CD4-positive, alpha-beta T cell treated with Interleukin-10 for 1 hour (primary cell): ENCODE data around the gene SUPT5H.
A peak's percentile ranks its signal among the peaks of the same experiment; 100 is the strongest.

Experiments
- DNase-seq: peaks from one replicate; pipeline ENCODE4 v3.0.0-alpha.2; 2020

Gene SUPT5H

GRCh38 chr19:39498798-39499642 lies 53.6 kb downstream of the SUPT5H start, which contains the start of gene DLL3:
Gene DLL3, plus strand, starts transcription at chr19:39498947. Its CDS starts 28 bp downstream, at chr19:39498975.
- DNase-seq, result no peak

DNA sequence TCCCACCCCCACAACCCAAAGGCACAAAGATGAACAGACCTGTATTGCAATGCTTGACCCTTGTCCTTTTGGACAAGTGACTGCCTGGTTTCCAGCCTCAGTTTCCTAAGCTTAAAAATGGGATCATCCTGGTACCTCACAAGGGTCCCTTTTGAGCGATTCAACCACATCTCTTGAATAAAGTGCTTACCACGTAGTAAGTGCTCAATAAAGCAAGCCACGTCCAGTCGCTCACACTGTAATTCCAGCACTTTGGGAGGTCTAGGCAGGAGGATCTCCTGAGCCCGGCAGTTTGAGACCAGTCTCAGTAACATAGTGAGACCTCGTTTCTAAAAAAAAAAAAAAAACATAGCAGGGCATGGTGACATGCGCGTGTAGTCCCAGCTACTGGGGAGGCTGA lies 54.5 kb downstream of the SUPT5H start:
- no peak for DNase-seq

- DNase-seq, result no peak
Observed at GRCh38 chr19:39500543-39500942, 55.2 kb downstream of the SUPT5H start.

DNA sequence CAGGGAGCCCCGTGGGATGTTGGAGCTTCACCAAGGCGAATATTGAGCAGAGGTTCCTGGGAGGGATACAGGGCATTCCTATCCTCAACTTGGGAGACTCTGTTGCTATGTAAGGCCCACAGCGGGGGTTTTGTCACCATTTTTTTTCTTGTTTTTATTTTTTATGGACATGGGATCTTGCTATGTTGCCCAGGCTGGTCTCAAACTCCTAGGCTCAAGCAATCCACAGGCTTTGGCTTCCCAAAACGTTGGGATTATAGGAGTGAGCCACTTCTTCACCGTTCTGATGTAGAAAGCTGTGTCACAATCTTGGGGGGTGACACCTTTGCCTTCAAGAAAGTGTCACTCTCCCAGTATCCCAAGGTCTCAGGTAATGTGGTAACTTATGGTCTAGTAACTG lies 56.0 kb downstream of the SUPT5H start:
- no peak for DNase-seq

GRCh38 chr19:39502640-39503417 lies 57.4 kb downstream of the SUPT5H start:
- DNase-seq, result peak; percentile 81

DNA sequence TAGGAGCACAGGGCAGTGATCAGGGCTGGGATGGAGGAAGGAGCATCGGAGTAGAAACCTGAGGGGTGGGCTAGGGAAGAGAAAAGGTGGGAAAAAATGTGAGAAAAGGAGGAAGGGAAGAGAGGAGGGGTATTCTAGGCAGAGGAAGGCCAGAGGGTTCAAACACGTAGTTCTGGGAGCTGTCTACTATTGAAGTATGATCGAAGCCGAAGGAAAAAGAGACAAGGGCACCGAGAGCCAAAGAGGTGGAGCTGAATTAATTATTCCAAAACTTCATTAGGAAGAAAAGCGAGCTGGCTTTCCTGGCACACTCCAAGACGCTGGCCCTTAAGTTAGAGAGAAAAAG lies 61.2 kb downstream of the SUPT5H start:
- no peak for DNase-seq

DNA sequence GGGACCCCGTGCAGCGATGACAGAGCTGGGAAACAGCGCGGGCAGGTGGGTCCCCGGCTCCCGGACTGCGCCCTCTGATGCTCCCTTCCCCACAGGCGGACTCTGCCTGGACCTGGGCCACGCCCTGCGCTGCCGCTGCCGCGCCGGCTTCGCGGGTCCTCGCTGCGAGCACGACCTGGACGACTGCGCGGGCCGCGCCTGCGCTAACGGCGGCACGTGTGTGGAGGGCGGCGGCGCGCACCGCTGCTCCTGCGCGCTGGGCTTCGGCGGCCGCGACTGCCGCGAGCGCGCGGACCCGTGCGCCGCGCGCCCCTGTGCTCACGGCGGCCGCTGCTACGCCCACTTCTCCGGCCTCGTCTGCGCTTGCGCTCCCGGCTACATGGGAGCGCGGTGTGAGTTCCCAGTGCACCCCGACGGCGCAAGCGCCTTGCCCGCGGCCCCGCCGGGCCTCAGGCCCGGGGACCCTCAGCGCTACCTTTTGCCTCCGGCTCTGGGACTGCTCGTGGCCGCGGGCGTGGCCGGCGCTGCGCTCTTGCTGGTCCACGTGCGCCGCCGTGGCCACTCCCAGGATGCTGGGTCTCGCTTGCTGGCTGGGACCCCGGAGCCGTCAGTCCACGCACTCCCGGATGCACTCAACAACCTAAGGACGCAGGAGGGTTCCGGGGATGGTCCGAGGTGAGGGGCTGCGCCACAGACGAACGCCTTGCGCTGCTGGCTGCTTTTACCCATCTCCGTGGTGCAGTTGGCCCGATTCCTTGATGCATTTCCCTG lies 61.7 kb downstream of the SUPT5H start:
- DNase-seq, result peak; percentile 61

GRCh38 chr19:39507715-39508364 lies 62.5 kb downstream of the SUPT5H start:
- no peak for DNase-seq

DNA sequence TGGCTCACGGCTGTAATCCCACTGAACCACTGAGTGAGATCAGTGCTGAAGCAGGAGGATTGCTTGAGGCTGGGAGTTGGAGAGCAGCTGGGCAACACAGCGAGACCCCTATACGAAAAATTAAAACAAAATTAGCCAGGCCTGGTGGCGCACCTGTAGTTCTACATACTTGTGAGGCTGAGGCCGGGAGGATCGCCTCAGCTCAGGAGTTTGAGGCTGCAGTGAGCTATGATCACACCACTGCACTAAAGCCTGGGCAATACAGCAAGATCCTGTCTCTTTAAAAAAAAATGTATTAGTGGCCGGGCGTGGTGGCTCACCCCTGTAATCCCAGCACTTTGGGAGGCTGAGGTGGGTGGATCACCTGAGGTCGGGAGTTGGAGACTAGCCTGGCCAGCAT lies 63.2 kb downstream of the SUPT5H start:
- DNase-seq, result no peak

DNA sequence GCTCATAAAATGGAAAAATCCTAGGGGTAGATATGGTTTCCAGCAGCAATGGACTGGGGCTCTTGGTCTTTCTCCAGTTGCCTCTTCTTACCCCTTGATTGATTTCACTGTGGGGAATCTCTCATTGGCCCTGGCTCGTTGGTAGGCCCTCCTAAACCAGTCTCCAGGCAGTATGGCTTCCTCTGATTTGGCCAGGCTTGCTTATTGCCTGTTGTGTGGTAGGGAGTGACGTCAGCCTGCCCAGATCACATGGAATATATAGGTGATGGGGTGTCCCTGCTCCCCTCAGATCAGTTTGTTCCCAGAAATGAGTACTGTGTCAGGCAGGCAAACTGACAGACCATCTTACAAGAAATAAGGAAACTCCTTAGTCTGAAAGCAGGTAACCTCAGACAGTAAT lies 63.9 kb downstream of the SUPT5H start:
- DNase-seq, result no peak

DNA sequence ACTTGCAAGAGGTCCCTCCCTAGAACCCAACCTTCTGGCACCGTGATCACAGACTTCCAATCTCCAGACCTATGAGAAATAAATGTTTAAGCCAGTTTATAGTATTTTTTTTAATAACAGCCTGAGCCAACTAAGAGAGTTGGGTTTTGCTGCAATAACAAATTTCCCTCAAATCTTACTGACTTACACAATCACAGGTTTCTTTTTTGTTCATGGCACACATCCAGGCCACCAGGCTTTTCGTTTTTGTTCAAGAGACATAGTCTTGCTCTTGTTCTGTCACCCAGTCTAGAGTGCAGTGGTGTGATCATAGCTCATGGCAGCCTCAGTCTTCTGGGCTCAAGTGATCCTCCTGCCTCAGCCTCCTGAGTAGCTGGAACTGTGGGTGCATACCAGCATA lies 67.6 kb downstream of the SUPT5H start:
- DNase-seq, result no peak

DNA sequence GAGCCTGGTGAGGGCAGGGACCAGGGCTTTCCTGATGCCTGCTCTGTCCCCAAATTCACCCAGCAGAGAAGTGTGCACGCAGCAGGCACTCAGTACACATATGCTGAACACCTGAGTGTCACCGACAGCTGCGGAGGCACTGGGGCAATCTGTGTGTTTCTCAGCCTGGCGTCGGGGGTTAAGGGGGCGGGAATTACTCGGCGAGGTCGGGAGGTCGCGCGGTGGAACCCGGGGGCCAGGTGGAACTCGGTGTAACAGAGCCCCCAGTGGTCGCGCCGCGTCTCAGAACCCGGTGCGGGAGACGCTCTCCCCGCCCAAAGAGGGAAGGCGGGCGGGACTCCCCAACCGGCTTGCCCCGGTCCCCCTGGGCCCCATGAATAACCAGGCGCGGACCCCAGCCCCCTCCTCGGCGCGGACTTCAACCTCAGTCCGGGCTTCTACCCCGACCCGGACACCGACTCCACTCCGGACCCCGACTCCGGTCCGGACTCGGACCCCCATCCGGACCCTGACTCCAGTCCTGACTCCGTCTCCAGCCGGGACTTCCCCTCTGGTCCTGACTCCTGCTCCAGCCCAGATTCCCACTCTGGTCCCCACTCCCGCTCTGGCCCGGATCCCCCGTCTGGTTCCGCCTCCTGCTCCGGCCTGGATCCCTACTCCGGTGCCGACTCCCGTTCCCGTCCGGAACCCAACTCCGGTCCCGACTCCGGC lies 69.6 kb downstream of the SUPT5H start, which contains the start of gene SELENOV:
TSS of gene SELENOV (plus strand) at position 300 of the 711 bp plus-strand sequence. CDS start at position 374, 74 bp downstream.
- peak; percentile 18 for DNase-seq

GRCh38 chr19:39515551-39516191 lies 70.3 kb downstream of the SUPT5H start:
- DNase-seq, result no peak

DNA sequence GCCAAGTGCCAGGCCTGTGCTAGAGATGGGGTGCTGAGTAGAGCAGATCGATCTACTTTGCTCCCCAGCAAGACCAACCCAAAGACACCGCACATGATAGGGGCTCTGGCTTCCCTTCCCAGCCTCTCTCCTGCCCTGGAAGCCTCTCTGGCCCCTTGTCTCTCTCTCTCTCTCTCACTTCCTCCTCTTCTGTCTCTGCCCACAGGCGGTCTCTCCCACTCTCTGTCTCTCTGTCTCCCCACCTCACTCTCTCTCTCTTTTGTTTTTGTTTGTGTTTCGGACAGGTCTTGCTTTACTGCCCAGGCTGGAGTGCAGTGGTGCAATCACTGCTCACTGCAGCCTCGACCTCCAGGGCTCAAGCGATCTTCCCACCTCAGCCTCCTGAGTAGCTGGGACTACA lies 70.9 kb downstream of the SUPT5H start:
- DNase-seq, result no peak

DNA sequence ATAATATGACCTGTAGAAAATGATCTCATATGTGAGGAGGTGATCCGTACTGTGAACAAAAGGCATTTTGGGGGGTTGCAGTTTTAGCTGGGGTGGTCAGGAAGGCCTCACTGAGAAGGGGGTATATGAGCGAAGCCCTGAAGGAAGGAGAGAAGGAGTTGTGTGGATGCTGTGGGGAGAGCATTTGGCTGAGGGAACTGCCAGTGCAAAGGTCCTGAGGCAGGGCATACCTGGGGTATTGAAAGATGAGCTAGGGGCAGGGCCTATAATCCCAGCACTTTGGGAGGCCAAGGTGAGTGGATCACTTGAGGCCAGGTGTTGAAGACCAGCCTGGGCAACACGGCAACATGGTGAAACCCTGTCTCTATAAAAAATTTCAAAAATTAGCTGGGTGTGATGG lies 72.0 kb downstream of the SUPT5H start:
- DNase-seq, result no peak

- no peak for DNase-seq
Observed at GRCh38 chr19:39518458-39518857, 73.1 kb downstream of the SUPT5H start.

DNA sequence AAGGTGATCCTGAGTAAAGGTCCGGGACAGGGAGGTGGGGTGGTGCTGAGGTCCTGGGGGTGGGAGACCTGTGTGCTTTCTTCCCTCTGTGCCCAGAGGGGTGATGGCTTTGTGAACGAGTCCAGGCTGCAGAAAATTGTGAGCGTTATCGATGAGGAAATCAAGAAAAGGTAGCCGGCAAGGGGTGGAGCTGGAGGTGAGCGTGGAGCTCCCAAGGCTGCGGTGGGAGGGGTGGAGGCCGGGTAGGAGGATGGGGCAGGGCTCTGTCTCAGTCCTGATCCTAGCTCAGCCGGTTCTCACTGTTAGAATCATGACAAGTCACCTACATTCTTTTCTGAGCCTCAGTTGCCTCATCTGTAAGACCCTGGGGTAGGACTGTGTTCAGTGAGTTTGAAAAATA lies 73.6 kb downstream of the SUPT5H start:
- DNase-seq, result no peak

- DNase-seq, result no peak
Observed at GRCh38 chr19:39520541-39521484, 75.4 kb downstream of the SUPT5H start.

- no peak for DNase-seq
Observed at GRCh38 chr19:39524495-39524894, 79.1 kb downstream of the SUPT5H start.

- DNase-seq, result no peak
Observed at GRCh38 chr19:39525205-39525604, 79.8 kb downstream of the SUPT5H start.
